ENCODE results near the gene UCP2. TPM values are rescaled to one million over a fixed set of nuclear protein-coding genes. Genes with fewer than 3 reads are reported as not detected.

Gene UCP2
- total and polyA plus RNA-seq, 10 of the 15 experiments (the other 5 are each of a cell fraction or from before 2014, with no cell fraction given): 32.9 to 248 (median 154) TPM

GRCh38 chr11:74011360-74012073 lies 28.9 kb upstream of the UCP2 start (continued):
- TF ChIP-seq, protein P1, sequence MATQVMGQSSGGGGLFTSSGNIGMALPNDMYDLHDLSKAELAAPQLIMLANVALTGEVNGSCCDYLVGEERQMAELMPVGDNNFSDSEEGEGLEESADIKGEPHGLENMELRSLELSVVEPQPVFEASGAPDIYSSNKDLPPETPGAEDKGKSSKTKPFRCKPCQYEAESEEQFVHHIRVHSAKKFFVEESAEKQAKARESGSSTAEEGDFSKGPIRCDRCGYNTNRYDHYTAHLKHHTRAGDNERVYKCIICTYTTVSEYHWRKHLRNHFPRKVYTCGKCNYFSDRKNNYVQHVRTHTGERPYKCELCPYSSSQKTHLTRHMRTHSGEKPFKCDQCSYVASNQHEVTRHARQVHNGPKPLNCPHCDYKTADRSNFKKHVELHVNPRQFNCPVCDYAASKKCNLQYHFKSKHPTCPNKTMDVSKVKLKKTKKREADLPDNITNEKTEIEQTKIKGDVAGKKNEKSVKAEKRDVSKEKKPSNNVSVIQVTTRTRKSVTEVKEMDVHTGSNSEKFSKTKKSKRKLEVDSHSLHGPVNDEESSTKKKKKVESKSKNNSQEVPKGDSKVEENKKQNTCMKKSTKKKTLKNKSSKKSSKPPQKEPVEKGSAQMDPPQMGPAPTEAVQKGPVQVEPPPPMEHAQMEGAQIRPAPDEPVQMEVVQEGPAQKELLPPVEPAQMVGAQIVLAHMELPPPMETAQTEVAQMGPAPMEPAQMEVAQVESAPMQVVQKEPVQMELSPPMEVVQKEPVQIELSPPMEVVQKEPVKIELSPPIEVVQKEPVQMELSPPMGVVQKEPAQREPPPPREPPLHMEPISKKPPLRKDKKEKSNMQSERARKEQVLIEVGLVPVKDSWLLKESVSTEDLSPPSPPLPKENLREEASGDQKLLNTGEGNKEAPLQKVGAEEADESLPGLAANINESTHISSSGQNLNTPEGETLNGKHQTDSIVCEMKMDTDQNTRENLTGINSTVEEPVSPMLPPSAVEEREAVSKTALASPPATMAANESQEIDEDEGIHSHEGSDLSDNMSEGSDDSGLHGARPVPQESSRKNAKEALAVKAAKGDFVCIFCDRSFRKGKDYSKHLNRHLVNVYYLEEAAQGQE (IDR thresholded peaks at IDR 0.05; ENCODE audit: low read depth, low read length): no peak
- TF ChIP-seq ZNF217 (IDR thresholded peaks at IDR 0.05): no peak
- TF ChIP-seq ZNF622 (IDR thresholded peaks at IDR 0.05): no peak
- no peak for TF ChIP-seq HDGF (IDR thresholded peaks at IDR 0.05)
- TF ChIP-seq SMAD1 (IDR thresholded peaks at IDR 0.05; ENCODE audit: low read depth, partially characterized antibody): no peak
- TF ChIP-seq, protein P2, sequence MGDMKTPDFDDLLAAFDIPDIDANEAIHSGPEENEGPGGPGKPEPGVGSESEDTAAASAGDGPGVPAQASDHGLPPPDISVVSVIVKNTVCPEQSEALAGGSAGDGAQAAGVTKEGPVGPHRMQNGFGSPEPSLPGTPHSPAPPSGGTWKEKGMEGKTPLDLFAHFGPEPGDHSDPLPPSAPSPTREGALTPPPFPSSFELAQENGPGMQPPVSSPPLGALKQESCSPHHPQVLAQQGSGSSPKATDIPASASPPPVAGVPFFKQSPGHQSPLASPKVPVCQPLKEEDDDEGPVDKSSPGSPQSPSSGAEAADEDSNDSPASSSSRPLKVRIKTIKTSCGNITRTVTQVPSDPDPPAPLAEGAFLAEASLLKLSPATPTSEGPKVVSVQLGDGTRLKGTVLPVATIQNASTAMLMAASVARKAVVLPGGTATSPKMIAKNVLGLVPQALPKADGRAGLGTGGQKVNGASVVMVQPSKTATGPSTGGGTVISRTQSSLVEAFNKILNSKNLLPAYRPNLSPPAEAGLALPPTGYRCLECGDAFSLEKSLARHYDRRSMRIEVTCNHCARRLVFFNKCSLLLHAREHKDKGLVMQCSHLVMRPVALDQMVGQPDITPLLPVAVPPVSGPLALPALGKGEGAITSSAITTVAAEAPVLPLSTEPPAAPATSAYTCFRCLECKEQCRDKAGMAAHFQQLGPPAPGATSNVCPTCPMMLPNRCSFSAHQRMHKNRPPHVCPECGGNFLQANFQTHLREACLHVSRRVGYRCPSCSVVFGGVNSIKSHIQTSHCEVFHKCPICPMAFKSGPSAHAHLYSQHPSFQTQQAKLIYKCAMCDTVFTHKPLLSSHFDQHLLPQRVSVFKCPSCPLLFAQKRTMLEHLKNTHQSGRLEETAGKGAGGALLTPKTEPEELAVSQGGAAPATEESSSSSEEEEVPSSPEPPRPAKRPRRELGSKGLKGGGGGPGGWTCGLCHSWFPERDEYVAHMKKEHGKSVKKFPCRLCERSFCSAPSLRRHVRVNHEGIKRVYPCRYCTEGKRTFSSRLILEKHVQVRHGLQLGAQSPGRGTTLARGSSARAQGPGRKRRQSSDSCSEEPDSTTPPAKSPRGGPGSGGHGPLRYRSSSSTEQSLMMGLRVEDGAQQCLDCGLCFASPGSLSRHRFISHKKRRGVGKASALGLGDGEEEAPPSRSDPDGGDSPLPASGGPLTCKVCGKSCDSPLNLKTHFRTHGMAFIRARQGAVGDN (IDR thresholded peaks at IDR 0.05): no peak; the same call in 1 of the 2 replicates
- no peak for TF ChIP-seq SRF (IDR thresholded peaks at IDR 0.05; ENCODE audit: low read depth in 2 of 2, low read length in 2 of 2)
- TF ChIP-seq, protein P3, sequence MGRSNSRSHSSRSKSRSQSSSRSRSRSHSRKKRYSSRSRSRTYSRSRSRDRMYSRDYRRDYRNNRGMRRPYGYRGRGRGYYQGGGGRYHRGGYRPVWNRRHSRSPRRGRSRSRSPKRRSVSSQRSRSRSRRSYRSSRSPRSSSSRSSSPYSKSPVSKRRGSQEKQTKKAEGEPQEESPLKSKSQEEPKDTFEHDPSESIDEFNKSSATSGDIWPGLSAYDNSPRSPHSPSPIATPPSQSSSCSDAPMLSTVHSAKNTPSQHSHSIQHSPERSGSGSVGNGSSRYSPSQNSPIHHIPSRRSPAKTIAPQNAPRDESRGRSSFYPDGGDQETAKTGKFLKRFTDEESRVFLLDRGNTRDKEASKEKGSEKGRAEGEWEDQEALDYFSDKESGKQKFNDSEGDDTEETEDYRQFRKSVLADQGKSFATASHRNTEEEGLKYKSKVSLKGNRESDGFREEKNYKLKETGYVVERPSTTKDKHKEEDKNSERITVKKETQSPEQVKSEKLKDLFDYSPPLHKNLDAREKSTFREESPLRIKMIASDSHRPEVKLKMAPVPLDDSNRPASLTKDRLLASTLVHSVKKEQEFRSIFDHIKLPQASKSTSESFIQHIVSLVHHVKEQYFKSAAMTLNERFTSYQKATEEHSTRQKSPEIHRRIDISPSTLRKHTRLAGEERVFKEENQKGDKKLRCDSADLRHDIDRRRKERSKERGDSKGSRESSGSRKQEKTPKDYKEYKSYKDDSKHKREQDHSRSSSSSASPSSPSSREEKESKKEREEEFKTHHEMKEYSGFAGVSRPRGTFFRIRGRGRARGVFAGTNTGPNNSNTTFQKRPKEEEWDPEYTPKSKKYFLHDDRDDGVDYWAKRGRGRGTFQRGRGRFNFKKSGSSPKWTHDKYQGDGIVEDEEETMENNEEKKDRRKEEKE (IDR thresholded peaks at IDR 0.05): no peak
- TF ChIP-seq CBFB (IDR thresholded peaks at IDR 0.05; ENCODE audit: low read depth): peak; percentile 59
- TF ChIP-seq SPI1 (IDR thresholded peaks at IDR 0.05; ENCODE audit: borderline replicate concordance, insufficient read depth, low read depth, low read length): 0 out of 2 replicates have a peak, but pooled peaks have one; percentile 11
- TF ChIP-seq NFYA (IDR thresholded peaks at IDR 0.05; ENCODE audit: borderline replicate concordance, low read depth, low read length): no peak
- TF ChIP-seq, protein P4, sequence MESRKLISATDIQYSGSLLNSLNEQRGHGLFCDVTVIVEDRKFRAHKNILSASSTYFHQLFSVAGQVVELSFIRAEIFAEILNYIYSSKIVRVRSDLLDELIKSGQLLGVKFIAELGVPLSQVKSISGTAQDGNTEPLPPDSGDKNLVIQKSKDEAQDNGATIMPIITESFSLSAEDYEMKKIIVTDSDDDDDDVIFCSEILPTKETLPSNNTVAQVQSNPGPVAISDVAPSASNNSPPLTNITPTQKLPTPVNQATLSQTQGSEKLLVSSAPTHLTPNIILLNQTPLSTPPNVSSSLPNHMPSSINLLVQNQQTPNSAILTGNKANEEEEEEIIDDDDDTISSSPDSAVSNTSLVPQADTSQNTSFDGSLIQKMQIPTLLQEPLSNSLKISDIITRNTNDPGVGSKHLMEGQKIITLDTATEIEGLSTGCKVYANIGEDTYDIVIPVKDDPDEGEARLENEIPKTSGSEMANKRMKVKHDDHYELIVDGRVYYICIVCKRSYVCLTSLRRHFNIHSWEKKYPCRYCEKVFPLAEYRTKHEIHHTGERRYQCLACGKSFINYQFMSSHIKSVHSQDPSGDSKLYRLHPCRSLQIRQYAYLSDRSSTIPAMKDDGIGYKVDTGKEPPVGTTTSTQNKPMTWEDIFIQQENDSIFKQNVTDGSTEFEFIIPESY (IDR thresholded peaks at IDR 0.05): no peak
- no peak for TF ChIP-seq NRF1 (conservative IDR thresholded peaks at IDR 0.05; ENCODE audit: low read depth, low read length)
- no peak for TF ChIP-seq TCF3 (IDR thresholded peaks at IDR 0.05; ENCODE audit: borderline replicate concordance, insufficient read depth, low read depth, low read length)
- TF ChIP-seq MYC (IDR thresholded peaks at IDR 0.05; ENCODE audit: insufficient read depth, insufficient read length, insufficient replicate concordance, low read length, severe bottlenecking): no peak
- TF ChIP-seq ATF7 (IDR thresholded peaks at IDR 0.05; ENCODE audit: low read depth): 0 out of 2 replicates have a peak, but pooled peaks have one; percentile 14
- TF ChIP-seq SREBF2 (IDR thresholded peaks at IDR 0.05; ENCODE audit: low read length): no peak

Data from GM12878 (cell line).